Tibial artery (tissue), 4 donors: Measurements from ENCODE around the gene SAMD4A.

Experiments used
- DNase-seq, 2 donors: peaks; one replicate each; pipeline ENCODE4 v3.0.0-alpha.2; 2019
- H3K27ac ChIP-seq, 2 donors: fragments of 200-600 bp; sonication (generic) in 1 of 2; 1 replicate in 1 of 2; 2 replicates in 1 of 2; pipeline ENCODE4 v1.5.1; 2018 to 2019; ENCODE audit warnings: mild to moderate bottlenecking in 1 of 2
- H3K27me3 ChIP-seq, 2 donors: fragments of 200-600 bp; sonication (generic) in 1 of 2; one replicate each; pipeline versions ENCODE4 v1.5.1 to v1.6.0; 2016 to 2019
- H3K36me3 ChIP-seq, 3 donors: fragments of 200-600 bp; sonication (generic) in 2 of 3; one replicate each; pipeline ENCODE4 v1.5.1; 2016 to 2019; ENCODE audit warnings: mild to moderate bottlenecking in 2 of 3
- H3K4me1 ChIP-seq, 4 donors: fragments of 200-600 bp; sonication (generic) in 2 of 4; 1 replicate in 3 of 4; 2 replicates in 1 of 4; pipeline ENCODE4 v1.5.1; 2016 to 2019
- H3K4me3 ChIP-seq, 2 donors: fragments of 200-600 bp; sonication (generic) in 1 of 2; 1 replicate in 1 of 2; 2 replicates in 1 of 2; pipeline ENCODE4 v1.5.1; 2018 to 2019; ENCODE audit warnings: mild to moderate bottlenecking in 2 of 2
- H3K9me3 ChIP-seq, 3 donors: fragments of 200-600 bp; sonication (generic) in 1 of 3; one replicate each; pipeline ENCODE4 v1.5.1; 2016 to 2019
- CTCF ChIP-seq, 2 experiments: fragments of 200-600 bp in 1 of 2; fragments of 450-650 bp in 1 of 2; IDR thresholded peaks; one replicate each; pipeline ENCODE4 v1.5.1; 2017 to 2019; ENCODE audit warnings: antibody characterized with exemption in 2 of 2, mild to moderate bottlenecking in 1 of 2, moderate library complexity in 1 of 2
- intact Hi-C: fragments of 100-400 bp; cut with DNase I; formaldehyde crosslinking; loops from one replicate; pipeline ENCODE4 v1.15.0; 2023; ENCODE audit warnings: low total_unique reads

SAMD4A gene

GRCh38 chr14:54556535-54556934 is 10.4 kb upstream of the SAMD4A start:
- Histone ChIP-seq H3K36me3 (no peaks in the 10 kb centered on the region), H3K4me1 (no peaks in the 10 kb centered on the region), H3K27me3 (peaks cover 0 to 5% of the 10 kb centered on the region in 2 donors), H3K4me3 (no peak overlapping the region), H3K27ac (no peak overlapping the region), H3K9me3 (no peaks in the 10 kb centered on the region)
- no peak for TF ChIP-seq CTCF (IDR thresholded peaks at IDR 0.05)
- DNase-seq, result no peak
- intact Hi-C loops, result no loop called here

GRCh38 chr14:54562334-54562733 is 4.6 kb upstream of the SAMD4A start:
- H3K27ac ChIP-seq, result no peak overlapping the region
- no peak for DNase-seq
- peaks cover 0 to 6% (median 0%) of the 10 kb centered on the region in 4 donors for H3K4me1 ChIP-seq
- TF ChIP-seq CTCF (IDR thresholded peaks at IDR 0.05), result no peak
- H3K27me3 ChIP-seq, result no peaks in the 10 kb centered on the region
- H3K4me3 ChIP-seq, result no peak overlapping the region
- intact Hi-C loops, result loop anchor here (1.0 kb wide), 1 partner anchor 244 kb away; no protein-coding TSS in a partner anchor
- no peaks in the 10 kb centered on the region for H3K36me3 ChIP-seq
- no peaks in the 10 kb centered on the region for H3K9me3 ChIP-seq

GRCh38 chr14:54564071-54564867 is 2.7 kb upstream of the SAMD4A start:
- peaks cover 0 to 14% (median 0%) of the 10 kb centered on the region in 4 donors for H3K4me1 ChIP-seq
- no peaks in the 10 kb centered on the region for H3K36me3 ChIP-seq
- no peaks in the 10 kb centered on the region for H3K27me3 ChIP-seq
- H3K9me3 ChIP-seq, result no peaks in the 10 kb centered on the region
- intact Hi-C loops, result no loop called here
- H3K4me3 ChIP-seq, result peak overlapping the region; percentile 86 to 91
- peak; percentile 84 to 86 for TF ChIP-seq CTCF (IDR thresholded peaks at IDR 0.05)
- peak overlapping the region; percentile 94 to 99 for H3K27ac ChIP-seq
- DNase-seq, result no peak

- Histone ChIP-seq H3K36me3 (no peaks in the 10 kb centered on the region), H3K4me1 (peaks cover 0 to 23% (median 3%) of the 10 kb centered on the region in 4 donors), H3K9me3 (no peaks in the 10 kb centered on the region), H3K27ac (peak overlapping the region; percentile 94 to 99), H3K27me3 (no peaks in the 10 kb centered on the region), H3K4me3 (peak overlapping the region; percentile 86 to 91)
- intact Hi-C loops, result loop anchor here (1.0 to 5.0 kb wide), 2 partner anchors 127 to 208 kb away; no protein-coding TSS in a partner anchor
- no peak for TF ChIP-seq CTCF (IDR thresholded peaks at IDR 0.05)
- DNase-seq, result peak; percentile 71 to 86
These were observed 1.8 kb upstream of the SAMD4A start for GRCh38 chr14:54564868-54565784.

GRCh38 chr14:54565785-54566409 is 1.0 kb upstream of the SAMD4A start:
- Histone ChIP-seq H3K4me1 (peaks cover 0 to 31% (median 7%) of the 10 kb centered on the region in 4 donors), H3K27me3 (no peaks in the 10 kb centered on the region), H3K4me3 (peak overlapping the region; percentile 86 to 91), H3K27ac (peak overlapping the region; percentile 94 to 99), H3K36me3 (no peaks in the 10 kb centered on the region), H3K9me3 (no peaks in the 10 kb centered on the region)
- no peak for TF ChIP-seq CTCF (IDR thresholded peaks at IDR 0.05)
- DNase-seq, result peak; percentile 97 to 98
- intact Hi-C loops, result loop anchor here (1.0 to 5.0 kb wide), 2 partner anchors 126 to 207 kb away; no protein-coding TSS in a partner anchor
